Breast epithelium (tissue), 3 donors: ENCODE data around the gene MRPS6.

Experiments
- CTCF ChIP-seq, 3 donors: fragments of 450-650 bp; IDR thresholded peaks; one replicate each; pipeline ENCODE4 v1.5.1; 2016 to 2017; ENCODE audit warnings: antibody characterized with exemption in 3 of 3, mild to moderate bottlenecking in 3 of 3, moderate library complexity in 3 of 3
- POLR2A ChIP-seq: fragments of 450-650 bp; IDR thresholded peaks from one replicate; pipeline ENCODE4 v1.6.1; 2016; ENCODE audit warnings: antibody characterized with exemption, mild to moderate bottlenecking, moderate library complexity

DNA sequence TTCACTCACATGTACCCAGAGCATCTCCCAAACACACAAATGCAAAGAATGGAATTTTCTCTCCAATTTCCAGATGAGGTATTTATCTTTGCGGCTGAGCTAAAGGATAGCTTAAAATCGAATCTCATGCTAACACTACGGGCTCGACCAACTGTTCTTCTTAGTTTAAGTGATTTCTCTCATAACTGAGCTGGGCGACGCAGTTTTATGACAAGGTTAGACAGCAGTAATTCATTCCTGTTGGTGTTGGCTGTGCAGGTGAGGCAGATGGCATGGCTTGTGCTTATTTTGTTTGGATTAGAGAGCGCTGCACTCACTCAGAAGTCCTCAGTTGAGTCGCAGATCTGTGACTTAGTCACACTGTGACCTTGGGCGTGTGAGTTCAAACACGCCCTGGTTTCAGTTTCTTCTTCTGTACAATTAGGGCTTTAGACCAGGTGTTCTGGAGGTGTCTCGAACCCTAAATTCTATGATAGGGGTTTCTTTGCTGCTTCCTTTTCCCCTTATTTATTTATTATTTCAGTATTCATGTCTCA is 41.5 kb upstream of the MRPS6 start:
- TF ChIP-seq CTCF (IDR thresholded peaks at IDR 0.05) (no peak), POLR2A (no peak)
